Measurements from ENCODE around the gene ANKRA2. TPM values are rescaled to one million over a fixed set of nuclear protein-coding genes. Genes with fewer than 3 reads are reported as not detected.

The ANKRA2 gene
- total and polyA plus RNA-seq, 2 of the 8 experiments (the other 6 are each of a cell fraction or from before 2014, with no cell fraction given), result 7.0 to 12.6 TPM

DNA sequence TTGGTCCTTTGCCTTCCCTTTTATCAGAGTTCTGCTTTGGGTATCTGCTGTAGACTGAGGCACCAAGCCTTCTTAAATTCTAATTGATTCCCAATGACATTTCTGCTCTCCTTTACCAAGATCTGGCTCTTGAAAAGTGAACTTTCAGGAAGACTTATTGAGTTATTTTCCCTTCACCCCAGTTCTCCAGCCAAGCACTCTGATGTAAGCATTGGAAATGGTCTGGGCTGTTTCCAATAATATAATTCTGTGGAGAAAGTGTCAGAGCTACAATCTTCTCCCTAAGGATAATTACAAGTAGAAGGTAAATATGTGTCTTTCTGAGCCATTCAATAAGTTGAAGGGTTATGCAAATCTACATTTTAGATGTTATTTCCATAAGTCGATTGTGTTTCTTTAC is 36.4 kb downstream of the ANKRA2 start (continued):
- no peak for TF ChIP-seq CEBPB (IDR thresholded peaks at IDR 0.05; ENCODE audit: low read depth, low read length)
- TF ChIP-seq TAF1 (IDR thresholded peaks at IDR 0.05; ENCODE audit: low read depth, low read length), result no peak
- no peak for TF ChIP-seq NRF1 (IDR thresholded peaks at IDR 0.05; ENCODE audit: low read depth, low read length)
- TF ChIP-seq CBX8 (IDR thresholded peaks at IDR 0.05; ENCODE audit: borderline replicate concordance, low read depth, low read length), result no peak
- TF ChIP-seq POLR2A (IDR thresholded peaks at IDR 0.05; ENCODE audit: control extremely low read depth in 1 of 2, low read depth in 2 of 2, low read length in 2 of 2), result no peak

Data from H1 (cell line).